ENCODE measurements around the gene ZSCAN23.
"Not testable (repeated sequence)": the region's sequence is repeated elsewhere in the genome, so short reads cannot be mapped to it uniquely, and the experiment has no call there.

ZSCAN23 gene

DNA sequence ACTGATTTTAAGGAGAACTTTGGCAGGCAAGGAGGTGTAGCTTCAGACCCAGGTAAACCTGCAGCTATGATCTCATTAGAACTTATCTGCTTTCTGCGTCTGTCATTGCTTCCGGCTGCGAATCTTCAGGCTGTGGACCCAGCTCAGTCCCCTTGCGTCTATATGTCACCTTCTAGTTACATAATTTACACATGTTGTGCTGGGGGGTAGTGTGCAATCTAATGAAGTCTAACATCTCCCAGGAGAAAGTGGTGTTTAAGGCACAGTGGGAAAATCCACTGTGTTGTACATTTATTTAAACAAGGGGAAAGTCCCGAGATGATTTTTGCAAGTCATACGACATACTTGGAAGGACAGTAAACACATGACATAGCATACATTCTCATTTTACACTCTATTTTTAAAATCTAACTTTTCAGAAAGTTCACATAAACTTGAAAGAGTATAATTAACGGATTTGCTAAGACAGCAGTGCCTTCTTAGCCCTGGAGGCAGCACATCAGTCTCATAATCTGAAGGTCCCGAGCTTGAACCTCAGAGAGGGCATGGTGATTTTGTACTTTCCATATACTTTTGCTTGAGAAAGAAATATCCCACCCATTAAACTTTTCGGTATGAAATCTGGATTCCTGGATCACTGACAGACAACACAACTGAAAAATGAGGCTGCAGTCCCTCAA lies 37.1 kb upstream of the ZSCAN23 start:
- Histone ChIP-seq H3K27ac (ENCODE audit: low read depth, low read length) (no peak overlapping the region), H2BK12ac (ENCODE audit: low read length) (no peak overlapping the region), H3K4me1 (ENCODE audit: control insufficient read depth in 1 of 2, insufficient read depth in 2 of 2, low read length in 2 of 2) (peaks cover 0 to 2% of the 10 kb centered on the region in 2 experiments), H3K18ac (ENCODE audit: low read length) (no peak overlapping the region), H4K12ac (ENCODE audit: low read depth, low read length) (no peak overlapping the region), H2BK5ac (ENCODE audit: low read depth, low read length, poor library complexity) (no peak overlapping the region), H3K9ac (ENCODE audit: low read length) (no peak overlapping the region), H3K79me1 (ENCODE audit: low read length) (no peaks in the 10 kb centered on the region), H3K14ac (ENCODE audit: low read length) (no peak overlapping the region), H3K36me3 (ENCODE audit: control insufficient read depth in 1 of 2, insufficient read depth in 2 of 2, low read length in 2 of 2) (no peaks in the 10 kb centered on the region), H2AFZ (ENCODE audit: insufficient read depth, low read length, poor library complexity) (no peak overlapping the region), H3K23ac (ENCODE audit: low read length) (no peak overlapping the region), H3K79me2 (ENCODE audit: control insufficient read depth, insufficient read depth, low read length, poor library complexity) (no peaks in the 10 kb centered on the region), H3K4ac (ENCODE audit: low read depth, low read length) (no peak overlapping the region), H2AK5ac (ENCODE audit: low read length) (no peak overlapping the region), H2BK120ac (ENCODE audit: insufficient read depth, low read length, poor library complexity) (no peak overlapping the region), H3K27me3 (ENCODE audit: insufficient read depth, low read length) (peaks cover 2% of the 10 kb centered on the region), H4K8ac (ENCODE audit: low read depth, low read length) (no peak overlapping the region), H3K4me3 (ENCODE audit: low read depth, low read length) (no peak overlapping the region), H4K91ac (ENCODE audit: low read depth, low read length) (no peak overlapping the region), H3K9me3 (ENCODE audit: insufficient read depth, low read depth, low read length) (no peaks in the 10 kb centered on the region), H3K4me2 (ENCODE audit: low read length) (no peak overlapping the region)
- no CpG with 5 or more reads among the region's 9 CpGs for WGBS (ENCODE audit: extremely low coverage, insufficient coverage, insufficient read length)
- no peak for DNase-seq

GRCh38 chr6:28478518-28478917 lies 35.2 kb upstream of the ZSCAN23 start:
- no peaks in the 10 kb centered on the region for H3K9me3 ChIP-seq (ENCODE audit: insufficient read depth, low read depth, low read length)
- H3K4me2 ChIP-seq (ENCODE audit: low read length), result no peak overlapping the region
- no peaks in the 10 kb centered on the region for H3K36me3 ChIP-seq (ENCODE audit: control insufficient read depth in 1 of 2, insufficient read depth in 2 of 2, low read length in 2 of 2)
- no peak overlapping the region for H3K27ac ChIP-seq (ENCODE audit: low read depth, low read length)
- H4K91ac ChIP-seq (ENCODE audit: low read depth, low read length), result no peak overlapping the region
- no peaks in the 10 kb centered on the region for H3K79me1 ChIP-seq (ENCODE audit: low read length)
- DNase-seq, result no peak
- WGBS (ENCODE audit: extremely low coverage, insufficient coverage, insufficient read length), result no CpG with 5 or more reads among the region's 12 CpGs
- no peak overlapping the region for H3K9ac ChIP-seq (ENCODE audit: low read length)
- H3K79me2 ChIP-seq (ENCODE audit: control insufficient read depth, insufficient read depth, low read length, poor library complexity), result no peaks in the 10 kb centered on the region
- H3K4me1 ChIP-seq (ENCODE audit: control insufficient read depth in 1 of 2, insufficient read depth in 2 of 2, low read length in 2 of 2), result peaks cover 0 to 2% of the 10 kb centered on the region in 2 experiments
- H3K4ac ChIP-seq (ENCODE audit: low read depth, low read length), result no peak overlapping the region
- H2AFZ ChIP-seq (ENCODE audit: insufficient read depth, low read length, poor library complexity), result no peak overlapping the region
- no peak overlapping the region for H4K8ac ChIP-seq (ENCODE audit: low read depth, low read length)
- no peak overlapping the region for H4K12ac ChIP-seq (ENCODE audit: low read depth, low read length)
- no peak overlapping the region for H3K4me3 ChIP-seq (ENCODE audit: low read depth, low read length)
- H2BK12ac ChIP-seq (ENCODE audit: low read length), result no peak overlapping the region
- H2BK5ac ChIP-seq (ENCODE audit: low read depth, low read length, poor library complexity), result no peak overlapping the region
- no peak overlapping the region for H3K18ac ChIP-seq (ENCODE audit: low read length)
- no peak overlapping the region for H3K14ac ChIP-seq (ENCODE audit: low read length)
- H3K27me3 ChIP-seq (ENCODE audit: insufficient read depth, low read length), result peaks cover 2% of the 10 kb centered on the region
- H2AK5ac ChIP-seq (ENCODE audit: low read length), result no peak overlapping the region
- H3K23ac ChIP-seq (ENCODE audit: low read length), result no peak overlapping the region
- H2BK120ac ChIP-seq (ENCODE audit: insufficient read depth, low read length, poor library complexity), result no peak overlapping the region

GRCh38 chr6:28474441-28475219 lies 31.3 kb upstream of the ZSCAN23 start:
- no peak overlapping the region for H2BK120ac ChIP-seq (ENCODE audit: insufficient read depth, low read length, poor library complexity)
- H3K27me3 ChIP-seq (ENCODE audit: insufficient read depth, low read length), result no peaks in the 10 kb centered on the region
- no peak overlapping the region for H2BK5ac ChIP-seq (ENCODE audit: low read depth, low read length, poor library complexity)
- no peak overlapping the region for H4K8ac ChIP-seq (ENCODE audit: low read depth, low read length)
- no peaks in the 10 kb centered on the region for H3K79me1 ChIP-seq (ENCODE audit: low read length)
- no peak overlapping the region for H3K4ac ChIP-seq (ENCODE audit: low read depth, low read length)
- H3K27ac ChIP-seq (ENCODE audit: low read depth, low read length), result no peak overlapping the region
- WGBS (ENCODE audit: extremely low coverage, insufficient coverage, insufficient read length), result no CpG with 5 or more reads among the region's 18 CpGs
- no peak overlapping the region for H2AK5ac ChIP-seq (ENCODE audit: low read length)
- H3K79me2 ChIP-seq (ENCODE audit: control insufficient read depth, insufficient read depth, low read length, poor library complexity), result no peaks in the 10 kb centered on the region
- peak; percentile 40 to 65 for DNase-seq
- peaks cover 2 to 3% of the 10 kb centered on the region in 2 experiments for H3K4me1 ChIP-seq (ENCODE audit: control insufficient read depth in 1 of 2, insufficient read depth in 2 of 2, low read length in 2 of 2)
- H3K9me3 ChIP-seq (ENCODE audit: insufficient read depth, low read depth, low read length), result no peaks in the 10 kb centered on the region
- no peak overlapping the region for H3K23ac ChIP-seq (ENCODE audit: low read length)
- peak overlapping the region; percentile 74 for H3K4me2 ChIP-seq (ENCODE audit: low read length)
- no peaks in the 10 kb centered on the region for H3K36me3 ChIP-seq (ENCODE audit: control insufficient read depth in 1 of 2, insufficient read depth in 2 of 2, low read length in 2 of 2)
- H4K91ac ChIP-seq (ENCODE audit: low read depth, low read length), result no peak overlapping the region
- H3K9ac ChIP-seq (ENCODE audit: low read length), result no peak overlapping the region
- H2BK12ac ChIP-seq (ENCODE audit: low read length), result no peak overlapping the region
- peak overlapping the region; percentile 54 for H2AFZ ChIP-seq (ENCODE audit: insufficient read depth, low read length, poor library complexity)
- H3K18ac ChIP-seq (ENCODE audit: low read length), result no peak overlapping the region
- no peak overlapping the region for H3K14ac ChIP-seq (ENCODE audit: low read length)
- H3K4me3 ChIP-seq (ENCODE audit: low read depth, low read length), result no peak overlapping the region
- no peak overlapping the region for H4K12ac ChIP-seq (ENCODE audit: low read depth, low read length)

GRCh38 chr6:28469153-28469745 lies 26.0 kb upstream of the ZSCAN23 start:
- not testable (repeated sequence) for DNase-seq; H3K79me2 ChIP-seq (ENCODE audit: control insufficient read depth, insufficient read depth, low read length, poor library complexity); H3K14ac ChIP-seq (ENCODE audit: low read length); H4K12ac ChIP-seq (ENCODE audit: low read depth, low read length); H2BK12ac ChIP-seq (ENCODE audit: low read length); H3K27ac ChIP-seq (ENCODE audit: low read depth, low read length); H3K79me1 ChIP-seq (ENCODE audit: low read length); H4K91ac ChIP-seq (ENCODE audit: low read depth, low read length); H4K8ac ChIP-seq (ENCODE audit: low read depth, low read length); H2BK5ac ChIP-seq (ENCODE audit: low read depth, low read length, poor library complexity); H2AFZ ChIP-seq (ENCODE audit: insufficient read depth, low read length, poor library complexity); H3K36me3 ChIP-seq (ENCODE audit: control insufficient read depth in 1 of 2, insufficient read depth in 2 of 2, low read length in 2 of 2); H2AK5ac ChIP-seq (ENCODE audit: low read length); H3K9ac ChIP-seq (ENCODE audit: low read length); H3K4me3 ChIP-seq (ENCODE audit: low read depth, low read length); H3K18ac ChIP-seq (ENCODE audit: low read length); H2BK120ac ChIP-seq (ENCODE audit: insufficient read depth, low read length, poor library complexity); H3K4me2 ChIP-seq (ENCODE audit: low read length); H3K9me3 ChIP-seq (ENCODE audit: insufficient read depth, low read depth, low read length); H3K27me3 ChIP-seq (ENCODE audit: insufficient read depth, low read length); H3K23ac ChIP-seq (ENCODE audit: low read length); H3K4me1 ChIP-seq (ENCODE audit: control insufficient read depth in 1 of 2, insufficient read depth in 2 of 2, low read length in 2 of 2); H3K4ac ChIP-seq (ENCODE audit: low read depth, low read length)
- no CpG with 5 or more reads among the region's 45 CpGs for WGBS (ENCODE audit: extremely low coverage, insufficient coverage, insufficient read length)
